Measurements from ENCODE around the gene ADGRD1.

DNA sequence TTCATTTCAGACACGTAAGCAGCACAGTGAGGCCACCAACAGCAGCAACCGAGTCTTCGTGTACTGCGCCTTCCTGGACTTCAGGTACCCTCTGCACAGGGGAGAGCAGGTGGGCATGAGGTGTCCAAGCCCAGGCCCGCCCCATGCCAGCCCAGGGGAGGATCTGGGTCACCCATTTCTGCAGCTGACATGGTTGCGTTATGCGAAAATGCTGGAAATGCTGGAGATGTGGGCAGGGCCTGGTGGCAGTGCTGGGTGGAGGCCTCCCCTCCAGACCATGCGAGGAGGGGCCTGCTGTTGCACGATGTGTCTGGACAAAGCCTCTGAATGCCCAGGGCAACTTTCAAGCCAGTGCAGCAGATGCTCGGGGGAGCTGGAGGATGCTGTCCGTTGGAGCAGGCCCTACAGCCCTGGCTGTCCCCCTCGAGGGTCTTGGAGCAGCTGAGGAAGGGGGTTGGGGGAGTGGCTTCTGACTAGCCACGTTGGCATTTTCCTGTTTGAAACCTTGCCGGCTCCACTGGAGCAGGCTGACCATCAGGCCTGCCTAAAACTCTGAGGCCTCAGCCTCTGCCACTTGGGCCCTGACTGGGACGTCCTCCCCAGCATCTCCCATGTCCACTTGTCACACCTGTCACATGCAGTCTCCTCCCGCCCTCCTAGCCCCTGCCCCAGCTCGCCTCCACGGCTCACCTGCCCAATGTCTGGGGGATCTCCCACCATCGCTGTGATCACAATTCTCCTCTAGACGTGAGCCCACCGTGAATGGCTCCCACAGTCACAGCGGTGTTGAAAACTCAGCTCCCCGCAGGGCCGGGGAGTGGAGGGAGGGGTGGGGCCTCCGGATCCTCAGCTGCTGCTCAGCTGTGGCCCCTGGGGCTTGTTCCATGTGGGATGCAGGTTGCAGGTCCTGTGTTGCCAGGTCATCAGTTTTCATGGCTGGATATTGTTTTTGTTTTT is 123.4 kb downstream of the ADGRD1 start:
- TF ChIP-seq GATA2 (IDR thresholded peaks at IDR 0.05; ENCODE audit: low read depth, low read length) = no peak
- no peak for TF ChIP-seq GATA3 (IDR thresholded peaks at IDR 0.05; ENCODE audit: low read depth, low read length)

Data from SH-SY5Y (cell line).